ENCODE results near the gene PIPOX.

Gene PIPOX

GRCh38 chr17:29042679-29043538 is at the start of gene PIPOX:
Gene PIPOX, plus strand, starts transcription at chr17:29043141. Its CDS starts 85 bp downstream, at chr17:29043226.
- DNase-seq (ENCODE audit: extremely low spot score, insufficient read length, low read depth) (no peak), FAIRE-seq (peak; percentile 21)

- DNase-seq (ENCODE audit: extremely low spot score, insufficient read length, low read depth) = no peak
- FAIRE-seq = no peak
Observed at GRCh38 chr17:28993645-28994426, 49.1 kb upstream of the PIPOX start.

GRCh38 chr17:28996554-28997096 is 46.3 kb upstream of the PIPOX start:
- FAIRE-seq (no peak), DNase-seq (ENCODE audit: extremely low spot score, insufficient read length, low read depth) (no peak)

- FAIRE-seq (no peak), DNase-seq (ENCODE audit: extremely low spot score, insufficient read length, low read depth) (no peak)
Observed at GRCh38 chr17:28997806-28998205, 45.1 kb upstream of the PIPOX start.

GRCh38 chr17:28999206-28999605 is 43.7 kb upstream of the PIPOX start:
- FAIRE-seq = no peak
- DNase-seq (ENCODE audit: extremely low spot score, insufficient read length, low read depth) = no peak

GRCh38 chr17:29000973-29001372 is 42.0 kb upstream of the PIPOX start:
- DNase-seq (ENCODE audit: extremely low spot score, insufficient read length, low read depth) (no peak), FAIRE-seq (no peak)

- FAIRE-seq (no peak), DNase-seq (ENCODE audit: extremely low spot score, insufficient read length, low read depth) (no peak)
Observed at GRCh38 chr17:29002811-29003210, 40.1 kb upstream of the PIPOX start.

GRCh38 chr17:29003289-29003688 is 39.7 kb upstream of the PIPOX start:
- DNase-seq (ENCODE audit: extremely low spot score, insufficient read length, low read depth) (no peak), FAIRE-seq (no peak)

- FAIRE-seq (no peak), DNase-seq (ENCODE audit: extremely low spot score, insufficient read length, low read depth) (no peak)
Observed at GRCh38 chr17:29004081-29004692, 38.8 kb upstream of the PIPOX start.

GRCh38 chr17:29005936-29006511 is 36.9 kb upstream of the PIPOX start, which contains the start of gene SEZ6:
Gene SEZ6, minus strand, starts transcription at chr17:29006033. Its CDS starts 164 bp downstream, at chr17:29005869.
- no peak for FAIRE-seq
- peak; percentile 52 for DNase-seq (ENCODE audit: extremely low spot score, insufficient read length, low read depth)

GRCh38 chr17:29007456-29007855 is 35.5 kb upstream of the PIPOX start:
- no peak for FAIRE-seq
- DNase-seq (ENCODE audit: extremely low spot score, insufficient read length, low read depth) = no peak

- FAIRE-seq = no peak
Observed at GRCh38 chr17:29007860-29008455, 35.0 kb upstream of the PIPOX start.

GRCh38 chr17:29008591-29008990 is 34.4 kb upstream of the PIPOX start:
- FAIRE-seq (no peak), DNase-seq (ENCODE audit: extremely low spot score, insufficient read length, low read depth) (no peak)

More at GRCh38 chr17:29007860-29008455, 35.0 kb upstream of the PIPOX start:
- no peak for DNase-seq (ENCODE audit: extremely low spot score, insufficient read length, low read depth)

GRCh38 chr17:29010129-29010528 is 32.8 kb upstream of the PIPOX start:
- DNase-seq (ENCODE audit: extremely low spot score, insufficient read length, low read depth) = no peak
- no peak for FAIRE-seq

GRCh38 chr17:29010586-29010985 is 32.4 kb upstream of the PIPOX start:
- FAIRE-seq = no peak
- no peak for DNase-seq (ENCODE audit: extremely low spot score, insufficient read length, low read depth)

- DNase-seq (ENCODE audit: extremely low spot score, insufficient read length, low read depth) = no peak
- no peak for FAIRE-seq
Observed at GRCh38 chr17:29012535-29012934, 30.4 kb upstream of the PIPOX start.

- FAIRE-seq (no peak), DNase-seq (ENCODE audit: extremely low spot score, insufficient read length, low read depth) (no peak)
Observed at GRCh38 chr17:29014716-29015115, 28.2 kb upstream of the PIPOX start.

- FAIRE-seq (no peak), DNase-seq (ENCODE audit: extremely low spot score, insufficient read length, low read depth) (no peak)
Observed at GRCh38 chr17:29016345-29017210, 26.4 kb upstream of the PIPOX start.

Measured in GM18507 (cell line).